ENCODE results near the gene SLC6A20.

- TF ChIP-seq CTCF (IDR thresholded peaks at IDR 0.05) = no peak
- TF ChIP-seq POLR2A (IDR thresholded peaks at IDR 0.05) = no peak
- no peak for TF ChIP-seq EP300 (IDR thresholded peaks at IDR 0.05)
These were observed 34.5 kb downstream of the SLC6A20 start for GRCh38 chr3:45761831-45762230.
